ENCODE measurements around the gene RUVBL2.
A peak's percentile ranks its signal among the peaks of the same experiment; 100 is the strongest.
"Not testable (repeated sequence)": the region's sequence is repeated elsewhere in the genome, so short reads cannot be mapped to it uniquely, and the experiment has no call there.

RUVBL2 gene

GRCh38 chr19:49011194-49011593 is 17.5 kb downstream of the RUVBL2 start:
- DNase-seq (ENCODE audit: low spot score) = no peak
- H3K27ac ChIP-seq = no peak overlapping the region
- no peak overlapping the region for H3K4me3 ChIP-seq
- TF ChIP-seq CTCF (IDR thresholded peaks at IDR 0.05) = no peak

- no peak for TF ChIP-seq CTCF (IDR thresholded peaks at IDR 0.05)
- no peak for DNase-seq (ENCODE audit: low spot score)
These were observed 20.6 kb downstream of the RUVBL2 start for GRCh38 chr19:49014123-49014869.

GRCh38 chr19:49014870-49015255 is 21.2 kb downstream of the RUVBL2 start:
- DNase-seq (ENCODE audit: low spot score) = no peak
- TF ChIP-seq CTCF (IDR thresholded peaks at IDR 0.05) = no peak
- Histone ChIP-seq H3K4me3 (no peak overlapping the region), H3K27ac (no peak overlapping the region)

More at GRCh38 chr19:49014123-49014869, 20.6 kb downstream of the RUVBL2 start:
- Histone ChIP-seq H3K27ac (no peak overlapping the region), H3K4me3 (no peak overlapping the region)

- DNase-seq (ENCODE audit: low spot score) = no peak
- no peak for TF ChIP-seq CTCF (IDR thresholded peaks at IDR 0.05)
- no peak overlapping the region for H3K4me3 ChIP-seq
- H3K27ac ChIP-seq = no peak overlapping the region
These were observed 22.6 kb downstream of the RUVBL2 start for GRCh38 chr19:49016067-49016839.

- no peak within 1 kb of the TSS for H3K27ac ChIP-seq
- TF ChIP-seq CTCF (IDR thresholded peaks at IDR 0.05) = no peak
- no peak for DNase-seq (ENCODE audit: low spot score)
- H3K4me3 ChIP-seq = peak within 1 kb of the TSS; percentile 71
These were observed 23.5 kb downstream of the RUVBL2 start, which contains the start of gene LHB for GRCh38 chr19:49017041-49017665. LHB (minus strand) TSS chr19:49017091; CDS start chr19:49017081, 10 bp downstream.

GRCh38 chr19:49017666-49018351 is 24.1 kb downstream of the RUVBL2 start:
- H3K4me3 ChIP-seq = peak overlapping the region; percentile 71
- no peak for TF ChIP-seq CTCF (IDR thresholded peaks at IDR 0.05)
- H3K27ac ChIP-seq = no peak overlapping the region
- no peak for DNase-seq (ENCODE audit: low spot score)

- not testable (repeated sequence) for DNase-seq (ENCODE audit: low spot score); H3K27ac ChIP-seq
- peak overlapping the region; percentile 71 for H3K4me3 ChIP-seq
These were observed 24.9 kb downstream of the RUVBL2 start for GRCh38 chr19:49018388-49019241.
